Mucosa of descending colon (tissue), 3 donors: ENCODE measurements around the gene TOB2. TPM values are rescaled to one million over a fixed set of nuclear protein-coding genes. Genes with fewer than 3 reads are reported as not detected.
A peak's percentile ranks its signal among the peaks of the same experiment; 100 is the strongest.

Experiments
- ATAC-seq: fragments of 200-7000 bp; cut with Tn5 transposase; one replicate; pipeline ENCODE4 v1.9.1; 2020; ENCODE audit warnings: mild to moderate bottlenecking, moderate library complexity
- DNase-seq, 3 donors: peaks; one replicate each; pipeline ENCODE4 v3.0.0-alpha.2; 2020
- H3K36me3 ChIP-seq: fragments of 200-600 bp; one replicate; pipeline ENCODE4 v1.8.0; 2021; ENCODE audit warnings: low read depth, mild to moderate bottlenecking
- H3K4me1 ChIP-seq: fragments of 200-600 bp; one replicate; pipeline ENCODE4 v1.8.0; 2021; ENCODE audit warnings: low read depth, mild to moderate bottlenecking
- H3K4me3 ChIP-seq: fragments of 200-600 bp; one replicate; pipeline ENCODE4 v1.8.0; 2021; ENCODE audit warnings: mild to moderate bottlenecking
- H3K9me3 ChIP-seq: fragments of 200-600 bp; one replicate; pipeline ENCODE4 v1.8.0; 2021; ENCODE audit warnings: mild to moderate bottlenecking
- intact Hi-C, 2 donors: fragments of 100-400 bp; cut with DNase I in 1 of 2; cut with micrococcal nuclease in 1 of 2; formaldehyde crosslinking; loops; one replicate each; pipeline versions ENCODE4 v1.11.0 to v1.11.1; 2022; cut with DNase I, micrococcal nuclease
- long read RNA-seq, 2 donors: library from polyadenylated mRNA; unstranded; transcript quantifications; one replicate each; pipeline ENCODE4 v2.0.0, GENCODE V29; 2019 to 2021
- total RNA-seq, 3 donors: library from RNA; stranded (reverse); fragmentation: NEBNext Ultra II Directional in 2 of 3; extraction: Animal tissue kit (Norgen Biotek cat#: 25700) in 2 of 3; gene quantifications; one replicate each; pipeline versions ENCODE4 v1.2.1 to v1.2.4, GENCODE V29; 2021 to 2023
- TF ChIP-seq, protein P1 (sequence below): fragments of 200-600 bp; IDR thresholded peaks from one replicate; pipeline ENCODE4 v1.8.0; 2022; ENCODE audit warnings: antibody characterized with exemption, mild to moderate bottlenecking
- donor health status: DM: no; HTN: no; CAD: no; lungs with moderate emphysema.
- donor health status: DM: no; HTN: no; CAD: no.
- donor health status: DM: no; HTN: yes; CAD: no.

TOB2 gene, protein sequence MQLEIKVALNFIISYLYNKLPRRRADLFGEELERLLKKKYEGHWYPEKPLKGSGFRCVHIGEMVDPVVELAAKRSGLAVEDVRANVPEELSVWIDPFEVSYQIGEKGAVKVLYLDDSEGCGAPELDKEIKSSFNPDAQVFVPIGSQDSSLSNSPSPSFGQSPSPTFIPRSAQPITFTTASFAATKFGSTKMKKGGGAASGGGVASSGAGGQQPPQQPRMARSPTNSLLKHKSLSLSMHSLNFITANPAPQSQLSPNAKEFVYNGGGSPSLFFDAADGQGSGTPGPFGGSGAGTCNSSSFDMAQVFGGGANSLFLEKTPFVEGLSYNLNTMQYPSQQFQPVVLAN
- 10 to 100 TPM; 47.3 to 71.8 (median 53.9) TPM for total RNA-seq
- long read RNA-seq, donor 1, full-length matches to known transcripts = 35 of 107 reads
- long read RNA-seq, donor 1, partial matches to known transcripts = 0 of 107 reads
- long read RNA-seq, donor 1, other reads (novel, unspliced or antisense) = 72 of 107 reads
- long read RNA-seq, donor 2, full-length matches to known transcripts = 8 of 15 reads
- long read RNA-seq, donor 2, partial matches to known transcripts = 0 of 15 reads
- long read RNA-seq, donor 2, other reads (novel, unspliced or antisense) = 7 of 15 reads

DNA sequence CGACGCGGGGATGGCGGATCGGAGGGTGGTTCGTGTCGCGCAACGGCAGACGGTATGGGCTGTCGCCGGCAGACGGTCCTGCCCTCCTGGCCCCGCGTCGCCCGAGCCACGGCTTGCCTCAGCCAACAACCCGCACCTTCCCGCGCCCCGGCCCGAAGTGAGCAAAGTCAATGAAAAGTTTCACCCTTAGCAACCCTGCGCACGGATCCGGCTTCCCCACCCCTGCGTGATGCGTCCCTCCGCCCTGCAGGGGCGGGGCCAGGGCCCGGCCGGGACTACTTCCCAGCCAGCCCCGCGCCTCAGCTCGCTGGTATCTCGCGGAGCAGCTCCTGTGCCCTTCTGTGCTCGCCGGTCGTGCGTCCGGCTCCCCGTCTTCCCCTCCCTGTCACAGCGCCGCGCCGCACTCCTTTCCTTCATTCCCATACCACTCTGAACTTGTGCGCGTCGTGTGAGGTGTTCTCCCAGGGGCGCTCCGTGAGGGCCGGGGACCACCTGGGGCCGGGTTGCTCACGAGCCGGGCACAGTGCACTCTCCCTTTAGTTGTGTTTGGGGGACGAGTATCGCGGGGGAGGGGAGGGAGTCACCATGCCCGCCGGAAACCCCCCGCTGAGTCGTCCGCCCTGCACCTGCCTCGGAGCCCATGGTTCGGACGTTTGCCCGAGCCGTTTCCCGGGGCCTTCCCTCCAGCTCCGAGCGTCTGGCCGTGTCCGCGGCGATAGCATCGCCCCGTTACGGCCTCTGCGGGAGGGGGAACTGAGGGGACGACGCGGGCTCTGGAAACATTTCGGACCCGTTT lies at the start of gene TOB2:
Gene TOB2, minus strand, starts transcription at position 163 of the 796 bp plus-strand sequence. CDS start 9,456 bp downstream, outside the sequence.
- H3K36me3 ChIP-seq = no peaks in the 10 kb centered on the region
- TF ChIP-seq, protein P1, sequence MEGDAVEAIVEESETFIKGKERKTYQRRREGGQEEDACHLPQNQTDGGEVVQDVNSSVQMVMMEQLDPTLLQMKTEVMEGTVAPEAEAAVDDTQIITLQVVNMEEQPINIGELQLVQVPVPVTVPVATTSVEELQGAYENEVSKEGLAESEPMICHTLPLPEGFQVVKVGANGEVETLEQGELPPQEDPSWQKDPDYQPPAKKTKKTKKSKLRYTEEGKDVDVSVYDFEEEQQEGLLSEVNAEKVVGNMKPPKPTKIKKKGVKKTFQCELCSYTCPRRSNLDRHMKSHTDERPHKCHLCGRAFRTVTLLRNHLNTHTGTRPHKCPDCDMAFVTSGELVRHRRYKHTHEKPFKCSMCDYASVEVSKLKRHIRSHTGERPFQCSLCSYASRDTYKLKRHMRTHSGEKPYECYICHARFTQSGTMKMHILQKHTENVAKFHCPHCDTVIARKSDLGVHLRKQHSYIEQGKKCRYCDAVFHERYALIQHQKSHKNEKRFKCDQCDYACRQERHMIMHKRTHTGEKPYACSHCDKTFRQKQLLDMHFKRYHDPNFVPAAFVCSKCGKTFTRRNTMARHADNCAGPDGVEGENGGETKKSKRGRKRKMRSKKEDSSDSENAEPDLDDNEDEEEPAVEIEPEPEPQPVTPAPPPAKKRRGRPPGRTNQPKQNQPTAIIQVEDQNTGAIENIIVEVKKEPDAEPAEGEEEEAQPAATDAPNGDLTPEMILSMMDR = no peak
- H3K4me3 ChIP-seq = peak within 1 kb of the TSS; percentile 98
- DNase-seq = peak; percentile 96 to 98 (median 98)
- ATAC-seq = peak; percentile 82
- no peaks in the 10 kb centered on the region for H3K9me3 ChIP-seq
- peaks cover 19% of the 10 kb centered on the region for H3K4me1 ChIP-seq
- intact Hi-C loops = no loop called here

DNA sequence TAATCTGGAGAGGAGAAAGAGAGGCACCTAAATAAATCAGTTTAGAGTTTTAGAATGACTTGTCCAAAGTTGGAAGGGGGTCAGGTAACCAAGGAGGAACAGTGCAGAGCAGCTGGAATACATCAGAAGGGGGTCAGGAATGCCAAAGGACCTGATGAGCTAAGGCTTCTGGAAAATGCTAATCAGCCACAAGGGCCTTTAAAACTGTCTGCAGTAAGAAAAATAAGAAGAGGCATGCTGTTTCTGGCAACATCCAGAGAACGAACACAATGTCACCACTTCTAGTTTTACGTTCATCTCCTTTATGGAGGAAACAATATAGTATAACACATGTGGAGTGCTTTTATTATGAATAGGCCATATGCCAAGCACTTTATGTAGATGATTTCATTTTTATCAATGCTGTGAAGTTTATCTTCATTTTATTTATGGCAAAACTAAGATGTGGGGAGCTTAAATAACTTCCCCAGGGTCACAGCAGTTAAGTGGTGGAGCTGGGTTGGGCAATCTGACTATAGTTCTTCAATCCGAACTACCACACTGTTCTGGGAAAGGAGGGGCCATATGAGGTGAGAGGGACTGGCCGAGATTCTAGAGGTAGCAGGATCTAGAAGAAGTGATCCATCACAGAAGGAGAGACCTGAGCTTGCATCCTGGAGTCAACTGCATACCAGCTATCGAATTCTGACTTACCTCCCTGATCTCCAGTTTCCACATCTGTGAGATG lies 44.9 kb upstream of the TOB2 start:
- H3K9me3 ChIP-seq = no peaks in the 10 kb centered on the region
- intact Hi-C loops = no loop called here
- no peak overlapping the region for H3K4me3 ChIP-seq
- H3K36me3 ChIP-seq = no peaks in the 10 kb centered on the region
- DNase-seq (no peak), ATAC-seq (peak; percentile 50)
- H3K4me1 ChIP-seq = peaks cover 23% of the 10 kb centered on the region
- TF ChIP-seq, protein P1 = no peak

DNA sequence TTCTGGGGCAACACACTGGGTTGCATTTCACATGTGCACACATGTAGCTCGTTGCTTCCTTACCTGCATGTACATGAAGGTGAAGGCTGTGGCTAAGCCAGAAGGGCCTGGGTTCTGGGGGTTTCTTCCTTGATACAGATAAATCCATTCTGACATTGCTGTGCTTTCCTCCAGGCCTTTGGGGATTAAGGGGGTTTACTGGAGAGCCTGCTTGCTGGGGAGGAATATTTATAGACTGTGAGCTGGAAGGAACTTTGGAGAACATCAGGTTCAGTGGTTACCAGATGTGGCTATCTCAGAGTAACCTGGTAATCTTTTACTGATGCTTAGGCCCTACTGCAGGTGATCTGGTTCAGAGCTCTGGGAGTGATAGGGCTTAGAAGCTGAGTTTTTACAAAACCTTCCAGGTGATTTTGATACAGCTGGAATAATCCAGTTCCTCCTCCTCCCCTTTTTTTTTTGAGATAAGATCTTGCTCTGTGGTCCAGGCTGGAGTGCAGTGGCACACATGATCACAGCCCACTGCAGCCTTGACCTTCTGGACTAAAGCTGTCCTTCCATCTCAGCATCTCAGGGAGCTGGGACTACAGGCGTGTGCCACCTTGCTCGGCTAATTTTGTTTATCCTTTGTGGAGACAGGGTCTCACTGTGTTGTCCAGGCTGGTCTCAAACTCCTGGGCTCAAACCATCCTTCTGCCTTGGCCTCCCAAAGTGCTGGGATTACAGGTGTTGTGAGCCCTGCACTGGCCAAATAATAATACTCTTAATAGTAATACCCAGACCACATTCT lies 42.2 kb upstream of the TOB2 start:
- TF ChIP-seq, protein P1 = no peak
- ATAC-seq (no peak), DNase-seq (no peak)
- H3K9me3 ChIP-seq = no peaks in the 10 kb centered on the region
- H3K4me1 ChIP-seq = peaks cover 43% of the 10 kb centered on the region
- H3K4me3 ChIP-seq = no peak overlapping the region
- no peaks in the 10 kb centered on the region for H3K36me3 ChIP-seq
- intact Hi-C loops = no loop called here

DNA sequence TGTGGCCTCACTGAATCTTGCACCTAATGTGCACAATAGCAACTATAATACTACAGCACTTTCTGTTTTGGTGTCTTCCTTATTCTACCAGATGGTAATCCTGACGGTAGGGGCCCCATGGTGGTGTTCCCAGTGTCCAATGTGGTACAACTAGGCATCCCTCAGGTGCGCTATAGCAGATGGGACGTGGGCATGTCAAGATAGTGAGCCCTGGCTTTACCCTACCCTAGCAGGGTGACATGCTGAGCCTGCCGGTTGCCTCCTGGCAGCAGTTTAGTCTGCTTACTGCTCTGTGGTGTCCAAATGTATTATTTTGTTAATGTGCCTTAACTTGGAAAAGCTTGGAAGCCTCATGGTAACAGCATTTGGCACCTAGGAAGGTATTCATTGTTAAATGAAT lies 41.5 kb upstream of the TOB2 start:
- no peak for DNase-seq
- intact Hi-C loops = no loop called here
- no peak for ATAC-seq
- TF ChIP-seq, protein P1 = no peak
- H3K9me3 ChIP-seq = no peaks in the 10 kb centered on the region
- H3K4me1 ChIP-seq = peaks cover 49% of the 10 kb centered on the region
- no peaks in the 10 kb centered on the region for H3K36me3 ChIP-seq
- no peak overlapping the region for H3K4me3 ChIP-seq
